ENCODE data around the gene SHOC1. TPM values are rescaled to one million over a fixed set of nuclear protein-coding genes. Genes with fewer than 3 reads are reported as not detected.

Gene SHOC1
- total and polyA plus RNA-seq, 2 of the 4 experiments (the other 2 are of a cell fraction) = 0.03 TPM; not detected in 1

DNA sequence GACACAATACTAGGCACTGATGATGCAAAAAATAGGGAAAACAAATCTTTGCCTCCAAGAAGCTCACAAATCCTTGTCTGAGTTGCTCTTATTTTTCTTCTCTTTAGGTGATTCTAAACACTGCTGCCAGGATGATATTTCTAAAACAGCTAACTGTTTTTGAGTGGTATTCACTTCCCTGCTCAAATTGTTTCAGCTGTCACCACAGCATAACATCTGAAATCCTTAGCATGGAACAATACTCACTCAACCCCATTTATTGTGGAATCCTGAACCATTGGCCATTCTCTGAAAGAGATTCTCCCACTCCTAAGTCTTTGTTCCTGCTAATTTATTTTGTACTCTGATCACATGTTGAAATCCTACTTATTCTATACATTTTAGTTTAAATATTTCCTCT lies 4.8 kb upstream of the SHOC1 start:
- Histone ChIP-seq H3K56ac (ENCODE audit: extremely low read depth, insufficient read depth, low read length) (no peak overlapping the region), H4K91ac (ENCODE audit: insufficient read depth, low read depth, low read length) (no peak overlapping the region), H3K4ac (ENCODE audit: low read depth, low read length) (no peak overlapping the region), H3K4me3 (ENCODE audit: insufficient read depth, low read depth, low read length) (no peak overlapping the region), H3K79me1 (ENCODE audit: low read depth in 1 of 2, low read length in 2 of 2) (no peaks in the 10 kb centered on the region), H2BK5ac (ENCODE audit: low read depth, low read length, poor library complexity, severe bottlenecking) (no peak overlapping the region), H3K4me2 (ENCODE audit: low read depth, low read length) (no peak overlapping the region), H3K4me1 (ENCODE audit: control insufficient read depth, insufficient read depth, low read length) (no peaks in the 10 kb centered on the region), H3K18ac (ENCODE audit: low read depth, low read length) (no peak overlapping the region), H4K20me1 (ENCODE audit: insufficient read depth, low read length) (no peaks in the 10 kb centered on the region), H3K27ac (ENCODE audit: insufficient read depth, low read length) (no peak overlapping the region), H3K27me3 (ENCODE audit: control insufficient read depth, insufficient read depth, low read length) (no peaks in the 10 kb centered on the region), H2AK5ac (ENCODE audit: low read depth, low read length) (no peak overlapping the region), H3K9me3 (ENCODE audit: control insufficient read depth, insufficient read depth, low read length) (no peaks in the 10 kb centered on the region; the same call in 1 of the 2 replicates), H2BK20ac (ENCODE audit: low read depth, low read length) (no peak overlapping the region), H3K9ac (ENCODE audit: low read depth, low read length) (no peak overlapping the region), H3K9me1 (ENCODE audit: insufficient read depth, low read length) (no peaks in the 10 kb centered on the region), H2BK15ac (ENCODE audit: low read depth, low read length) (no peak overlapping the region), H3K14ac (replicated peaks; ENCODE audit: low read depth, low read length) (no peak overlapping the region), H2BK120ac (ENCODE audit: low read depth, low read length) (no peak overlapping the region), H4K8ac (ENCODE audit: low read depth in 2 of 2, low read length in 2 of 2) (no peak overlapping the region), H3K23ac (ENCODE audit: low read depth, low read length) (no peak overlapping the region), H2AFZ (replicated peaks; ENCODE audit: low read length, poor library complexity) (no peak overlapping the region), H3K36me3 (ENCODE audit: control insufficient read depth, insufficient read depth, low read length) (peaks cover 1% of the 10 kb centered on the region; the same call in 1 of the 2 replicates), H2AK9ac (replicated peaks; ENCODE audit: low read depth, low read length, poor library complexity) (no peak overlapping the region), H4K5ac (ENCODE audit: low read depth, low read length) (no peak overlapping the region)
- CTCF ChIA-PET = no interaction called here
- POLR2A ChIA-PET (ENCODE audit: unreplicated experiment) = interaction anchor here (0.6 kb wide), 1 partner anchor 63 kb away, joined by 3 read pairs; no protein-coding TSS in a partner anchor
- TF ChIP-seq BHLHE40 (IDR thresholded peaks at IDR 0.05; ENCODE audit: low read depth, low read length) (no peak), MXI1 (IDR thresholded peaks at IDR 0.05; ENCODE audit: borderline replicate concordance, low read depth, low read length) (no peak), SMC3 (IDR thresholded peaks at IDR 0.05; ENCODE audit: low read depth, low read length) (no peak), USF2 (IDR thresholded peaks at IDR 0.05; ENCODE audit: low read depth, low read length) (no peak), MAFK (IDR thresholded peaks at IDR 0.05; ENCODE audit: low read depth, low read length) (no peak), CEBPB (IDR thresholded peaks at IDR 0.05; ENCODE audit: low read depth, low read length) (no peak), FOS (IDR thresholded peaks at IDR 0.05; ENCODE audit: low read depth, low read length) (no peak), NFE2L2 (IDR thresholded peaks at IDR 0.05; ENCODE audit: low read depth, low read length) (no peak), RAD21 (IDR thresholded peaks at IDR 0.05; ENCODE audit: low read length) (no peak)
- TF ChIP-seq, protein P1, sequence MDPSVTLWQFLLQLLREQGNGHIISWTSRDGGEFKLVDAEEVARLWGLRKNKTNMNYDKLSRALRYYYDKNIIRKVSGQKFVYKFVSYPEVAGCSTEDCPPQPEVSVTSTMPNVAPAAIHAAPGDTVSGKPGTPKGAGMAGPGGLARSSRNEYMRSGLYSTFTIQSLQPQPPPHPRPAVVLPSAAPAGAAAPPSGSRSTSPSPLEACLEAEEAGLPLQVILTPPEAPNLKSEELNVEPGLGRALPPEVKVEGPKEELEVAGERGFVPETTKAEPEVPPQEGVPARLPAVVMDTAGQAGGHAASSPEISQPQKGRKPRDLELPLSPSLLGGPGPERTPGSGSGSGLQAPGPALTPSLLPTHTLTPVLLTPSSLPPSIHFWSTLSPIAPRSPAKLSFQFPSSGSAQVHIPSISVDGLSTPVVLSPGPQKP (IDR thresholded peaks at IDR 0.05; ENCODE audit: borderline replicate concordance, low read depth, low read length) = no peak
- in situ Hi-C loops (cut with MboI; ENCODE audit: low sequenced_read_pairs) (no loop called here), dilution Hi-C loops (cut with HindIII; ENCODE audit: low sequenced_read_pairs, unreplicated experiment) (no loop called here), intact Hi-C loops (cut with micrococcal nuclease) (no loop called here)
- DNase-seq = no peak
- no TSS peak for BruUV-seq (replicated peaks)
- ATAC-seq (ENCODE audit: low read depth) = no peak

All from IMR-90 (cell line).